IPS-20b (cell line): ENCODE measurements around the gene DRD4.

Experiments
- H3K27ac ChIP-seq: one replicate; pipeline ENCODE4 v1.5.1; 2013; ENCODE audit warnings: low read length
- H3K27me3 ChIP-seq: 2 replicates; pipeline ENCODE4 v1.6.1; 2013; ENCODE audit warnings: mild to moderate bottlenecking, low read length, inconsistent platforms; ENCODE audit not compliant: insufficient read depth
- H3K36me3 ChIP-seq: 2 replicates; pipeline ENCODE4 v1.6.1; 2013; ENCODE audit warnings: low read depth, mild to moderate bottlenecking, inconsistent platforms, low read length, moderate library complexity; ENCODE audit not compliant: insufficient read depth
- H3K4me1 ChIP-seq: 2 replicates; pipeline ENCODE4 v1.6.1; 2013; ENCODE audit warnings: mild to moderate bottlenecking, control low read depth, inconsistent platforms, low read length, moderate library complexity; ENCODE audit not compliant: insufficient read depth
- H3K4me3 ChIP-seq: 2 replicates; pipeline ENCODE4 v1.5.1; 2013; ENCODE audit warnings: mild to moderate bottlenecking, low read length, inconsistent platforms
- H3K9ac ChIP-seq: 2 replicates; pipeline ENCODE4 v1.6.1; 2013; ENCODE audit warnings: low read depth, mild to moderate bottlenecking, inconsistent platforms, low read length, moderate library complexity
- H3K9me3 ChIP-seq: 2 replicates; pipeline ENCODE4 v1.6.1; 2013; ENCODE audit warnings: mild to moderate bottlenecking, low read depth, low read length, inconsistent platforms; ENCODE audit not compliant: insufficient read depth

DRD4 gene

DNA sequence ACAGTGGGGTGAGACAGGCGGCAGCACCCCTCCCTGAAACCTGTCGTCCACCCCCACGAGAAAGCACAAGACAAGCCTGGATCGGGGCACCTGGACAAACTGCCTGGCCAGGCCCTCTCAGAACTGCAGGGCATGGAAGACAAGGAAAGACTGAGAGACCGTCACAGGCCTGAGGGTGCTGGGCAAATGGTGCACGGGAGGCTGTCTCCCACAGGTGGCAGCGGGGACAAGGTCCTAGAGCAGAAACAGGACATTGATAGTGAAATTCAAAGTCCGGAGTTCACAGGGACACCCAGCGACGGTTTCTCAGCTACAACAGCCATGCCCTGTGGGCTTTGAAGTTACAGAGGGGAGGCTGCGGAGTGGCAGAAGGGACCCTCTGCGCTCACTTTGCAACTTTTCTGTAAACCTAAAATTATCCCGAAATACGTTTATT lies 20.6 kb downstream of the DRD4 start:
- Histone ChIP-seq H3K4me3 (no peak overlapping the region), H3K4me1 (no peaks in the 10 kb centered on the region), H3K36me3 (peaks cover 30% of the 10 kb centered on the region), H3K9me3 (no peaks in the 10 kb centered on the region), H3K27ac (no peak overlapping the region), H3K27me3 (no peaks in the 10 kb centered on the region), H3K9ac (no peak overlapping the region)

GRCh38 chr11:659532-660085 lies 22.5 kb downstream of the DRD4 start:
- H3K4me3 ChIP-seq, result no peak overlapping the region
- peaks cover 39% of the 10 kb centered on the region for H3K36me3 ChIP-seq
- H3K9ac ChIP-seq, result no peak overlapping the region
- no peaks in the 10 kb centered on the region for H3K4me1 ChIP-seq
- no peaks in the 10 kb centered on the region for H3K9me3 ChIP-seq
- no peaks in the 10 kb centered on the region for H3K27me3 ChIP-seq
- H3K27ac ChIP-seq, result no peak overlapping the region

- no peaks in the 10 kb centered on the region for H3K9me3 ChIP-seq
- no peak overlapping the region for H3K9ac ChIP-seq
- H3K4me1 ChIP-seq, result no peaks in the 10 kb centered on the region
- H3K4me3 ChIP-seq, result no peak overlapping the region
- H3K27me3 ChIP-seq, result no peaks in the 10 kb centered on the region
- H3K36me3 ChIP-seq, result peaks cover 42% of the 10 kb centered on the region
- H3K27ac ChIP-seq, result no peak overlapping the region
Observed at GRCh38 chr11:660281-660680, 23.2 kb downstream of the DRD4 start.

GRCh38 chr11:660681-661444 lies 23.8 kb downstream of the DRD4 start:
- Histone ChIP-seq H3K9ac (no peak overlapping the region), H3K27ac (no peak overlapping the region), H3K9me3 (no peaks in the 10 kb centered on the region), H3K27me3 (no peaks in the 10 kb centered on the region), H3K36me3 (peaks cover 48% of the 10 kb centered on the region), H3K4me1 (no peaks in the 10 kb centered on the region), H3K4me3 (no peak overlapping the region)

- no peak overlapping the region for H3K9ac ChIP-seq
- H3K4me1 ChIP-seq, result no peaks in the 10 kb centered on the region
- no peaks in the 10 kb centered on the region for H3K9me3 ChIP-seq
- no peaks in the 10 kb centered on the region for H3K27me3 ChIP-seq
- no peak overlapping the region for H3K27ac ChIP-seq
- no peak overlapping the region for H3K4me3 ChIP-seq
- peaks cover 56% of the 10 kb centered on the region for H3K36me3 ChIP-seq
Observed at GRCh38 chr11:662689-663274, 25.7 kb downstream of the DRD4 start.

DNA sequence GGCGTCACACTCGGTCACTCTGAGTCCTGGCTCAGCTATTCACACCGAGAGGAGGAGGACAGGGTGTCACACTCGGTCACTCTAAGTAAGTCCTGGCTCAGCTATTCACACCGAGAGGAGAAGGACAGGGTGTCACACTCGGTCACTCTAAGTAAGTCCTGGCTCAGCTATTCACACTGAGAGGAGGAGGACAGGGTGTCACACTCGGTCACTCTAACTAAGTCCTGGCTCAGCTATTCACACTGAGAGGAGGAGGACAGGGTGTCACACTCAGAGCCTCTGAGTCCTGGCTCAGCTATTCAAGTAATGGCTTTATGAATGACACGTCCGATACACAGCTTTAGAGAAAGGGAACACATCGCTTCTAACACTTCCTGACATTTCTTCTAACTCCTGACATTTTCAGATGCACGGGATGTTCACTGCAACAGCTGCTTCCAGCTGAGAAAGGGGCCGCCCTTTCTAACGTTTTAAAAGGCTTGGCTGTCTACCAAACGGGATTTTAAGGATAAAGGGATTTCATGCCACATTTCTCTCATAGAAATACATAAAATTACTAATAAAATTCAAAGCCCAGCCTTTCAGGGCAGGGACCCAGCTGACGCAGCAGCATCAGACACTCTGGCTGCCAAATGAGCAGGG lies 28.1 kb downstream of the DRD4 start:
- H3K4me3 ChIP-seq, result no peak overlapping the region
- H3K9ac ChIP-seq, result no peak overlapping the region

DNA sequence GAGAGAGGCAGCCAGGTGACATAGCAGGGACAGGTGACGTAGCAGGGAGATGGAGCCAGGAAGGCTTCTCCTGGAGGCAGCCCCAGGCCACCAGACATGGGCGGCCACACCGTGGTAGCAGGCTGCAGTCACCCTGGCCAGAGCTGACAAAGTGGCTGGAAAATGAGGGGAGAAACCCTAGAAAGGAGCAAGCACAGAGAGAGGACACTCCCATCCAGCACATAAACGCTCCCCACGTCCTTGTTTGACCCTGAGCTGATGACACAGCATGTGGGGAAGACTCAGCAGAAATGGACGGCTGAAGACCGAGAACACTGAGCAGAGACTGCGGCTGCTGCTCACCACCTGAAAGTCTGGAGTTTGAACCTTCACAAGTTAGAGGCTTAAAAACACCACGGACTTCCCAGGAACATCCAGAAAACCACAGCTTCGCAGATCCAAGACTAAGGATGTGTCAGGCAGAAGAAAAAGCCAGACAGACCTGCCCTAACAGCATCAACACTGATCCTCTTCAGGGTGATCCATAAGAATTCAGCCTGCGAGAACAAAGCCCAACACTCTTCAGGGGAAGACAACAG lies 28.7 kb downstream of the DRD4 start:
- Histone ChIP-seq H3K4me1 (no peaks in the 10 kb centered on the region), H3K9me3 (no peaks in the 10 kb centered on the region), H3K9ac (no peak overlapping the region), H3K4me3 (no peak overlapping the region), H3K36me3 (peaks cover 40% of the 10 kb centered on the region), H3K27me3 (no peaks in the 10 kb centered on the region), H3K27ac (no peak overlapping the region)

More for the DNA sequence above, 28.1 kb downstream of the DRD4 start:
- peaks cover 45% of the 10 kb centered on the region for H3K36me3 ChIP-seq
- H3K27me3 ChIP-seq, result no peaks in the 10 kb centered on the region
- no peaks in the 10 kb centered on the region for H3K9me3 ChIP-seq
- no peaks in the 10 kb centered on the region for H3K4me1 ChIP-seq
- H3K27ac ChIP-seq, result no peak overlapping the region

DNA sequence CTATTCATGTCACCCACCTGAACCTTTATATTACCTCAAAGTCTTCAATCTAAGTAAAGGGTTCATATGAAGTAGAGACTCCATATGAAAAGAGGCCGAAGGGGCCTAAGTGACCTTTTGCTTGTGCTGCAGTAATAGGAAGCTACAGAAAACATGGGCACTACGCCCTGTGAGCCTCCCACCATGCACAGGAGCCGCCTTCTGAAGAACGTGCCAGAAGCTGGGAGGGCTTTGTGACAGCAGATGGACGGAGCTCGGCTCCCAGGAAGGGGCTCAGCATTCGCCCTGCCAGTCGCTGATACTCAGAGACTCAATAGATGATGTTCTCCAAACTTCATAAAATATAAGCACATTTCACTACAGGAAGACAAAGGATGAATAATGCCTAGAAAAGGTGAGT lies 36.8 kb downstream of the DRD4 start:
- Histone ChIP-seq H3K4me1 (no peaks in the 10 kb centered on the region), H3K27ac (no peak overlapping the region), H3K36me3 (peaks cover 43% of the 10 kb centered on the region), H3K27me3 (no peaks in the 10 kb centered on the region), H3K9me3 (no peaks in the 10 kb centered on the region), H3K9ac (no peak overlapping the region), H3K4me3 (no peak overlapping the region)

DNA sequence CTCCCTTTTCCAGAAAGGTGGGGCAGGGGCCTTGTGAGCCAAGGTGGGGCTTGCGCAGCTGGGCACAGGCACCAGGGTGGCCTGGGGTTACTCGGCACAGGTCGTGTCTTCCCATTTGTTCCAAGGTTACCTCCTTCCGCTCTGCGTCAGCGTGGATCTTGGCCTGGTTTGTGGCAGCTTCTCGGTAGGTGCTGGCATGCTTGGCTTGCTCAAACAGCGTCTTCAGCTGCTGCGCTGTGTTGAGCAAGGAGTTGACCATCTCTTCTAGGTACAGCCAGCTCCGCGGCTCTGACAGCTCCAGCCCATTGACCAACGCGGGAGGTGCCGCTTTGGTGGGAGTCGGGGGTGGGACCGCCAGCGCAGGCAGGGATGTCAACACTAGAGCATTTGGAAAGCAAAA lies 37.3 kb downstream of the DRD4 start:
- Histone ChIP-seq H3K9ac (no peak overlapping the region), H3K27ac (no peak overlapping the region), H3K4me1 (no peaks in the 10 kb centered on the region), H3K36me3 (peaks cover 47% of the 10 kb centered on the region), H3K4me3 (no peak overlapping the region), H3K9me3 (no peaks in the 10 kb centered on the region), H3K27me3 (no peaks in the 10 kb centered on the region)

DNA sequence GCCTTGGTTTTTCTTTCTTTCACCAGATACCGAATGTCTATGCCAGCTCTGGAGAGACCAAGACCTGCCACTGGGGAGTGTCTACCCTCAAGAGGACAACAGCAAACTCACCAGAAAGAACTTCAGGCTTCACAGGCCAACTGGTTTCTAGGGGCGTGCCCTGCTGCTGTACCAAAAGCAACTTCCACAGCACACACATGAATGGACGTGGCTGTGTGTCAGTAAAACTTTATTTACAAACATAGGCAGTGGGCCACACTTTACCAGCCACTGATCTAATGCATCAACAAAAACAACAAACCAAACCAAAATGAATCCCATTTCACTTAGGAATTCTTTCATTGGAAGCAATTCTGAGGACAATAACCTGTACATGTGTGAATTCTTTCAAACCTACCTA lies 41.2 kb downstream of the DRD4 start:
- H3K27ac ChIP-seq, result no peak overlapping the region
- H3K27me3 ChIP-seq, result no peaks in the 10 kb centered on the region
- H3K4me3 ChIP-seq, result no peak overlapping the region
- H3K4me1 ChIP-seq, result no peaks in the 10 kb centered on the region; the same call in 1 of the 2 replicates
- H3K9me3 ChIP-seq, result no peaks in the 10 kb centered on the region
- H3K36me3 ChIP-seq, result peaks cover 56% of the 10 kb centered on the region
- no peak overlapping the region for H3K9ac ChIP-seq

- H3K27me3 ChIP-seq, result no peaks in the 10 kb centered on the region
- no peak overlapping the region for H3K4me3 ChIP-seq
- no peak overlapping the region for H3K27ac ChIP-seq
- no peaks in the 10 kb centered on the region; the same call in 1 of the 2 replicates for H3K4me1 ChIP-seq
- H3K9ac ChIP-seq, result no peak overlapping the region
- H3K9me3 ChIP-seq, result no peaks in the 10 kb centered on the region
- H3K36me3 ChIP-seq, result peaks cover 51% of the 10 kb centered on the region
Observed at GRCh38 chr11:679271-680207, 42.5 kb downstream of the DRD4 start.
